NCI-H1105 (cell line): ENCODE results near the gene SMTN.

Experiments
- DNase-seq: peaks from one replicate; lab custom pipeline; 2025; lab: John Stamatoyannopoulos, UW

The SMTN gene

GRCh38 chr22:31127181-31127772 lies 46.2 kb downstream of the SMTN start:
- DNase-seq: no peak

GRCh38 chr22:31128156-31128555 lies 47.0 kb downstream of the SMTN start:
- no peak for DNase-seq

DNA sequence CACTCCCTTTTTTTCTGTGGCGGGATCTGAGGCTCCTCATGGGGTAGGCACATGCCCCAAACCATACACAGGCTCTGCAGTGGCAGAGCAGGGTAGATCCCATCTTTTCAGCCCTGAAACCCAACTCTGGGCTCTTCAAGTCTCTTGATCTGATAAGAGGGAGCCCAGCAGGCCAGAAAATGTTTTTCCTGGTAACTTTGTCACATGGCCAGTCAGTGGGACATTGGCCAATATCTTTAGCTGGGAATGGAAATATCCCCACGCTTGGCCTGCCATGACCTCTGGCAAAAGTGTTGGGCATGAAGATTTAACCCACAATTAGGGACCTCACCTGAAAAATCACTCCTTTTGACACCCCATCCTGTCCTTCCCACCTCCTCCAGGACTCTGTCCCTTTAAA lies 49.8 kb downstream of the SMTN start:
- no peak for DNase-seq

DNA sequence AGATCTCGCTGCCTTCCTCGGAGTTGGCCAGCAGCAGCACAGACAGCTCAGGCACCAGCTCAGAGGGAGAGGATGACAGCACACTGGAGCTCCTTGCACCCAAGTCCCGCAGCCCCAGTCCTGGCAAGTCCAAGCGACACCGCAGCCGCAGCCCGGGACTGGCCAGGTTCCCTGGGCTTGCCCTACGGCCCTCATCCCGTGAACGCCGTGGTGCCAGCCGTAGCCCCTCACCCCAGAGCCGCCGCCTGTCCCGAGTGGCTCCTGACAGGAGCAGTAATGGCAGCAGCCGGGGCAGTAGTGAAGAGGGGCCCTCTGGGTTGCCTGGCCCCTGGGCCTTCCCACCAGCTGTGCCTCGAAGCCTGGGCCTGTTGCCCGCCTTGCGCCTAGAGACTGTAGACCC lies 52.8 kb downstream of the SMTN start:
- DNase-seq: no peak

DNA sequence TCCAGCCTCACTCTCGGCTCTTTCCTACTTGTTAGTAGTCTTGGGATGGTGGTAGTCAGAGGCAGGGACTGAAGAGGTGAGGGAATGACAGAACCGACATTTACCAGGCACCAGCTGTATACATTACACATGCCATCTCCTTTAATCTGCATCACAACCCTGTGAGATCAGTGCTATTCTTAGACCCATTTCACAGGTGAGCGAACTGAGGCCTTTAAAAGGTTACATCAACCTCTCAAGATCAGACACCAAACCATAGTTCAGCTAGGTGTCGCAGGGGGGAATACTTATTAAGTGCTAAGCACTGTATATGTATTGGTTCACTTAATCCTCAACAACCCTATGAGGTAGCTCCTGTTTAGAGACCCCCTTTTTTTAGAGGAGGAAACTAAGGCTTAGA lies 53.6 kb downstream of the SMTN start:
- no peak for DNase-seq

DNA sequence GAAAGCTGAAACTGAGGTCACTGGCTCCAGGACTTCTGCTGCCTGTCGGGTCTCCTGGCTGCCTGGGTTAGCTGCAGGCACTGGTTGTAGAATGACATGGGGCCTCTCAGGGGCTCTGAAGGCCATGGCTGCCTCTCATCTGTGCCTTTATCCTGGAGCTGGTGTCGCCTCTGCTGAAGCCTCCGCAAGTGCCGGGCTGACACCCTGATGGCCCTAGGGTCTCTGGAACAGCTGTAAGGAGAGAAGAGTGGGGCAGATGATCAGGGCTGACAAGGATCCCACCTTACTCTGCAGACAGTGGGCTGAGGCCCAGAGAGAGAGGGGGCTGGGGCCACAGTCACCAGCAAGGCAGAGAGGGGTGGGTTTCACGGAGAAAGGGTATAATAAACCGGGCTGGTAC lies 54.6 kb downstream of the SMTN start:
- DNase-seq: no peak

DNA sequence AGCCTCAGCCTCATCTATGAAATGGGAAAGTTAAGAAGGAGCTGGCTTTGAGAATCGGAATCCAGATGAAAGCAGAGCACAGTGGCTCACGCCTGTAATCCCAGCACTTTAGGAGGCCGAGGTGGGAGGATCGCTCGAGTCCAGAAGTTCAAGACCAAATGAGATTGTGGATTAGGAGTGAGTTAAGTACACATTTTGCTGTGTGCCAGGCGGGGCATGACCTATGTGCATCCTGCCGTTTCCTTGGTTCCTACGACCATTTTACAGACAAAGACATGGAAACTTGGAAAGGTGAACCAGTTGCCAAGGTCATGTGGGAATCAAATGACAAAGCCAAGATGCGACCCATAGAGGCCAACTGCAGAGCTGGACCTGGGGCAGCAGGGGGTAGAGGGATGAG lies 55.0 kb downstream of the SMTN start:
- no peak for DNase-seq

- no peak for DNase-seq
Measured at GRCh38 chr22:31136711-31137110, 55.6 kb downstream of the SMTN start.

- no peak for DNase-seq
Measured at GRCh38 chr22:31137721-31138120, 56.6 kb downstream of the SMTN start.

DNA sequence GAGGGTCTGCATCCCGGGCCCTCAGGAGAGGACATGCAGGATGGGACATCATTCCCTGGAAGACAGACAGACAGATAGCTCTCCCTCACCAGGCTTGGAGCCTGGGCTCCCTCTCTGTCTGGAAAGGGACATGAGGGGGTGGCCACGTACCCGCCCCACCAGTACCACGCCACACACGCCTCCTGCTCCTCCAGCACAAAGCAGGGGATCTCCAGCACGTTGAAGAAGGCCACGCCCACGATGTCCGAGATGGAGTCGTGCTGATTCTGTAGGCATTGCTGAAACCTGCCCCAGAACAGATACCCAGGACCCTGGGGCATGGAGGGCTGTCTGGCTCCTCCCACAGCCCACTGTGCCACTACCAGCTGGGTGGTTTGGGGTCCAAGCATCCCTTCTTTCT lies 57.0 kb downstream of the SMTN start:
- DNase-seq: no peak

GRCh38 chr22:31139066-31139465 lies 57.9 kb downstream of the SMTN start:
- no peak for DNase-seq

GRCh38 chr22:31139866-31140716 lies 59.0 kb downstream of the SMTN start, which contains the start of gene PLA2G3:
TSS of gene PLA2G3 (minus strand) at chr22:31140508. CDS start at chr22:31140354, 154 bp downstream.
- peak; percentile 96 for DNase-seq

- DNase-seq: no peak
Measured at GRCh38 chr22:31140746-31141145, 59.6 kb downstream of the SMTN start.

GRCh38 chr22:31141551-31141950 lies 60.4 kb downstream of the SMTN start:
- DNase-seq: no peak

DNA sequence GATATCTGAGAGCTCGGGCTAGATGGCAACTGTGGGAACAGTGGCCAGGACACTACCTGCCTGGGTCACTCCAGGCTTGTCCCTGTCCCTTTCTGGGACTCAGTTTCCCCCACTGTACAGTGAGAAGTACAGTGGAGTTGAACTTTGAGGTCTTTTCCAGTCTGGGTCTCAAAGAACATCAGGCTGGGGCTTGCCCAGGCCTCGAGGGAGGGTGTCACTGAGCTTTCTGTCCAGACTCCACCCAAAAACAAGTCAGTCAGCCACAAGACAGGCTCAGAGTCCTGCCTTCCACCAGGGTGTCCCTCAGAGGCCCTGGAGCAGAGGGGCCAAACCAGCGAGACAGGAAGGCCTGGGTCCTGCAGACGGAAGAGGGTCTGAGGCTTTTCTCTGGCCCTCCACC lies 61.2 kb downstream of the SMTN start:
- DNase-seq: no peak

- DNase-seq: no peak
Measured at GRCh38 chr22:31143038-31143437, 61.9 kb downstream of the SMTN start.

DNA sequence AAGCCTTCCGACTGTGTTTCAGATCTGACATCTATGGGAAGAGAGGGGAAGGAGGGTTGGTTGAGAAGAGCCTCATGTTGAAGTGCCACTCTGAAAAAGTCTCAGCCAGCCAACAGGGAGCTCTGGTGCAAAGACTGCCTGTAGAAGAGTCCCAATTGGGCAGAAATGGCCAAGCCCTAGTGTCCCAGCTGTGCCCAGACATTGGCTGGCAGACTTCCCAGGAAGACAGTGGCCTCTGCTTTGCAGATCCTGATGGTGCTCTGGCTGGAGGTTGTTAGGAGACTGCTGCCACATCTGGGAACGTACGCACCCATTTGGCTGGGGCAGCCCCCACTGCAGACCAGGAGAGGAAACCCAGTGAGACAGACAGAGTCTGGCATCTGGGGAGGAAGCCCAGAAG lies 62.4 kb downstream of the SMTN start:
- DNase-seq: no peak

- no peak for DNase-seq
Measured at GRCh38 chr22:31144223-31144622, 63.1 kb downstream of the SMTN start.

- no peak for DNase-seq
Measured at GRCh38 chr22:31148488-31148887, 67.4 kb downstream of the SMTN start.

DNA sequence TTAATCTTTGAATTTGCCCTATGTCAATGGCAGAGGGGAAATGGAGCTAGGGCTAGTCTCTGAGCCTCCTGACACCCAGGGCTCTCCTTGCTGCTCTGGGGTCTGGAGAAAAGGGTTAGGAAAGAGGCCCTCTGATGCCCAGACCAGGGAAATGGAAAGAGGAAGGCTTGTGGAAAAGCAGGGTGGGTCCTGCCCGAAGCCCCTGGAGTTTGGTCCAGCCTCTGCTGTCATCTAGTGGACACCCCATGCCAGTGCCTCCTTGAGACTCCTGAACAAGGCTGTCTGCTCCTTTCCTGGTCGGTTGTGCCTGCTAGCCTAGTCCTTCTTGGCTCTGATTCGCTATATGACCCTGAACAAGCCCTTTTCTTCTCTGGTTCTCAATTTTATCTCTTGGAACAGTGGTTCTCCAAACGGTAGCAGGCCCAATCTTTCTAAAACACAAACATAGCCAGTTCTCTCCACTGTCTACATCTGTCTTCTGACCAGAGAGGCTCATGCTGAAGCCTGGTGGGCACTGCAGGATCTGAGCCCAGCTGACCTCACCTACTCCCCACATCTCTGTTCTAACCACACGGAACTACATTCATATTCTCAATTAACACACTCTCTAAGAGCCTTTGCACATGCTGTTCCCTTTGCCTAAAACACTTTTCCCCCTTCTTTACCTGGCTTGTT lies 68.0 kb downstream of the SMTN start:
- peak; percentile 71 for DNase-seq

GRCh38 chr22:31150615-31151014 lies 69.5 kb downstream of the SMTN start:
- DNase-seq: no peak

DNA sequence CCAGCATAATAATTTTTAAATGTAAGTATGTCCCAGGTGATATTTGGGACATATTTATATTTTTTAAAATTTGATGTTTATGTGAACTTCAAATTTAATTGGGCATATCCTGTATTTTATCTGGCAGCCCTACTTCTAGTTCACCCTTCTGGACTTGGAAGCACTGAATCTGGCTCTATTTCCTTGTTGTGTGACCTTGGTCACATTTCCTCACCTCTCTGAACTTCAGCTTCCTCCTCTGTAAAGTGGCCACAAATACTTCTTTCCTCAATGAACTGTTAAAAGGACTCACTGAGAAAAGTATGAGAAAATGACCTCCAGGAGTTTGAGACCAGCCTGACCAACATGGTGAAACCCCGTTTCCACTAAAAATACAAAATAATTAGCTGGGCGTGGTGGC lies 70.8 kb downstream of the SMTN start:
- DNase-seq: no peak

DNA sequence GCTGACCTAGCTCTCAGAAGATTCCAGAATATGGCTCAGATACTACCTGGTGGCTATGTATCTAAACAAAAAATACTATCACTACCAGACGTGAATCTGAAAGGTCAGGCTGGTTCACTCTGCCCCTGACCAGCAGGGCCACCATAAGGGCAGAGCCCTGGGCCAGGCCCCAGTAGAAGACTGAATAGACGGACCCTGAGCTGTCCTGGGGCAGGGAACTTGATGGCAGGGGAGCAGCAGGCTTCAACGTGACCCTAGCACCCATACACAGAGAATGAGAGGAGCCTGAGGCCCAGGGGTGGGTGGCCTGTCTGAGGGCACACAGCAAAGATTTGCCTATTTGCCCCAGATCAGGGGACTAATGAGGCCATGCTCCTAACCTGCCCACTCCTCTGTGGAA lies 72.2 kb downstream of the SMTN start:
- DNase-seq: no peak
